Measurements from ENCODE around the gene DDIAS.
A peak's percentile ranks its signal among the peaks of the same experiment; 100 is the strongest.

The DDIAS gene

DNA sequence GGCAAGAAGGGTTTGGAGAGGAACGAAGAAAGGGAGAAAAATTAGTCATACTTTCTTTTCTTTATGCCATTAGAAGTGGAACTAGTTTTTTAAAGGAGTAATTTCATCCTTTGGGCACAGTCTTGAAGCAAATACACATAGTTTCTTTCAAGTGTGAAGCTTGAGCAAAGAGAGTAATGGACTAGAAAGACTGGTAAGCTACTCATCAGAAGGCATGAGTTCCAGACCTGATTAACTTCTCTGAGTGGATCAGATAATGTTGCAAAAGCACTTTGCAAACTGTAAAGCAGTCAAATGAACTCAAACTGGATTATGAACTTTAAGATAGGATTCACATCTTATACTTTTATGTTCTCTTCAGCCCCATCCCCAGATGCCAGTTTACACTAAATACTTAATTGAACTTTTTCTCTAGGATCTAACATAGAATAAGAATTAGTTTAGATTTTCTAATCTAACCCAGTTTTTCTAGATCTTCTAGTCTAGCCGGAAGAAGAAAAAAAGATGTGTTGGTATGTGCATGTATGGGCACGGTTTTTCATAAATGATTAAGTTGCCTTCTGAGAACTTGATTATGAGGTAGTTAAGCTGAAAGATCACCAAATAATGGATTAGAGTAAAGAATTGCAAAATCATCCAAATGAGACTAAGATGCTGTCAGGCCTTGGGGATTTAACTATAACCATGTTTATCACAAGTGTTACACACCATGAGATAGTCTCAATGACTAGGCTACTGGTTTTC, 2.5 kb downstream of the DDIAS start:
- in situ Hi-C loops (cut with HindIII; ENCODE audit: low pct_ligation_motif_present, low sequenced_read_pairs), result loop anchor here (25.0 kb wide), 1 partner anchor 258 kb away; the partner anchor contains the start of gene PCF11
- Histone ChIP-seq H3K27ac (no peak overlapping the region), H3K36me3 (replicated peaks) (no peaks in the 10 kb centered on the region), H3K27me3 (replicated peaks) (no peaks in the 10 kb centered on the region), H3K4me3 (ENCODE audit: low read depth, low read length) (no peak overlapping the region)
- DNase-seq, result no peak
- TF ChIP-seq, protein P1, sequence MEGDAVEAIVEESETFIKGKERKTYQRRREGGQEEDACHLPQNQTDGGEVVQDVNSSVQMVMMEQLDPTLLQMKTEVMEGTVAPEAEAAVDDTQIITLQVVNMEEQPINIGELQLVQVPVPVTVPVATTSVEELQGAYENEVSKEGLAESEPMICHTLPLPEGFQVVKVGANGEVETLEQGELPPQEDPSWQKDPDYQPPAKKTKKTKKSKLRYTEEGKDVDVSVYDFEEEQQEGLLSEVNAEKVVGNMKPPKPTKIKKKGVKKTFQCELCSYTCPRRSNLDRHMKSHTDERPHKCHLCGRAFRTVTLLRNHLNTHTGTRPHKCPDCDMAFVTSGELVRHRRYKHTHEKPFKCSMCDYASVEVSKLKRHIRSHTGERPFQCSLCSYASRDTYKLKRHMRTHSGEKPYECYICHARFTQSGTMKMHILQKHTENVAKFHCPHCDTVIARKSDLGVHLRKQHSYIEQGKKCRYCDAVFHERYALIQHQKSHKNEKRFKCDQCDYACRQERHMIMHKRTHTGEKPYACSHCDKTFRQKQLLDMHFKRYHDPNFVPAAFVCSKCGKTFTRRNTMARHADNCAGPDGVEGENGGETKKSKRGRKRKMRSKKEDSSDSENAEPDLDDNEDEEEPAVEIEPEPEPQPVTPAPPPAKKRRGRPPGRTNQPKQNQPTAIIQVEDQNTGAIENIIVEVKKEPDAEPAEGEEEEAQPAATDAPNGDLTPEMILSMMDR (IDR thresholded peaks at IDR 0.05; ENCODE audit: low read depth, low read length, missing control alignments), result no peak

DNA sequence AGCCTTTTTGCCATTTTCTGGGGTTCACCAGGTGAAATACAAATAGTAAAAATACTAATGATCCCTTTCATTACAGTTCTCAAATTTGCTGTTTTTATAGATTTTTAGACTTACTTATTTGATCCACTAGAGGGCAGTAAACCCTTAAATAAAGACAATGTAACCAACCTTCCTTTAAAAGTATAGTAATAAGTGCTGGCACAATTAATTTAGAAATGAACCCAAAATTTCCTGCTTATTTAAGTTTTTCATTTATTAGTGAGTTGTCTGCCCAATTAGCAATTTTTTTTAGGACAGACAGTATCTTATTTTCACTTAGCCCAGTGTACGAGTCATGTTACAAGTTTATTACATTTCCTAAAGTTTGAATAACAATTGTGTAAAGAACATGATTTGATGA, 4.7 kb downstream of the DDIAS start:
- Histone ChIP-seq H3K36me3 (replicated peaks) (no peaks in the 10 kb centered on the region), H3K27me3 (replicated peaks) (no peaks in the 10 kb centered on the region), H3K4me3 (ENCODE audit: low read depth, low read length) (no peak overlapping the region), H3K27ac (no peak overlapping the region)
- TF ChIP-seq, protein P1 (IDR thresholded peaks at IDR 0.05; ENCODE audit: low read depth, low read length, missing control alignments), result peak; percentile 13
- in situ Hi-C loops (cut with HindIII; ENCODE audit: low pct_ligation_motif_present, low sequenced_read_pairs), result loop anchor here (25.0 kb wide), 1 partner anchor 256 kb away; the partner anchor contains the start of gene PCF11
- DNase-seq, result no peak

DNA sequence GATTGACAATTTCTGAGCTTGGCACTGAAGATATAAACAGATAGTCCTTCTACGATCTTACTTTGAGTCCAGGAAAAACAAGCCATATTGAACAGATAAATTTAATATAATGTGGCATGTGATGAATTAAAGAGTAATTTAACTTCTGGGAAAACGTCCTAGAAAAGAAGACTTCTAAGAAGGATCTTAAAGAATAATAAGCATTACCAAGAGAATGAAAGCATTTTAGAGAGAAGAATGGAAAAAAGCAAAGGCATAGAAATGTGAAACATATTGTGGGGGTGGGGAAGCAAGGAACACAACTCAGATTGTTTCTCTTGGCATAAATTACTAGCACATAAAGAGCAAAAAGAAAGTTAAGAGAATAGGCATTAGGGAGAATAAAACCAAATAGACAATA, 5.4 kb downstream of the DDIAS start:
- in situ Hi-C loops (cut with HindIII; ENCODE audit: low pct_ligation_motif_present, low sequenced_read_pairs), result loop anchor here (25.0 kb wide), 1 partner anchor 255 kb away; the partner anchor contains the start of gene PCF11
- Histone ChIP-seq H3K36me3 (replicated peaks) (no peaks in the 10 kb centered on the region), H3K4me3 (ENCODE audit: low read depth, low read length) (peak overlapping the region; percentile 30), H3K27ac (no peak overlapping the region), H3K27me3 (replicated peaks) (no peaks in the 10 kb centered on the region)
- DNase-seq, result no peak
- TF ChIP-seq, protein P1 (IDR thresholded peaks at IDR 0.05; ENCODE audit: low read depth, low read length, missing control alignments), result no peak

DNA sequence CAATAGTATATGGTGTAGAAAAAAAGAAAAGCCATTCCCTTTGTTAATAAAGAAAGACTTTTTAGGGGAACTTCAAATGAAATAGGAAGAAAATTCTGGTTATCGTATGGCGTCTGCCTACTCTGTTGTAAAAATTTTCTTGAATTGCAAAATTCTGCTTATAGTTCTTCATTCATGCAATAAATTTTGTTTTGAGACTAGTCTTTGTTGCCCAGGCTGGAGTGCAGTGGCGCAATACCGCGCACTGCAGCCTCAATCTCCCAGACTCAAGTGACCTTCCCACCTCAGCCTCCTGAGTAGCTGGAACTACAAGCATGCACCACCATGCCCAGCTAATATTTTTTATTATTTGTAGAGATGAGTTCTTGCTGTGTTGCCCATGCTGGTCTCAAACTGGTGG, 5.8 kb downstream of the DDIAS start:
- Histone ChIP-seq H3K27ac (no peak overlapping the region), H3K27me3 (replicated peaks) (no peaks in the 10 kb centered on the region), H3K4me3 (ENCODE audit: low read depth, low read length) (no peak overlapping the region), H3K36me3 (replicated peaks) (no peaks in the 10 kb centered on the region)
- no peak for DNase-seq
- in situ Hi-C loops (cut with HindIII; ENCODE audit: low pct_ligation_motif_present, low sequenced_read_pairs), result loop anchor here (25.0 kb wide), 1 partner anchor 255 kb away; the partner anchor contains the start of gene PCF11
- TF ChIP-seq, protein P1 (IDR thresholded peaks at IDR 0.05; ENCODE audit: low read depth, low read length, missing control alignments), result no peak

DNA sequence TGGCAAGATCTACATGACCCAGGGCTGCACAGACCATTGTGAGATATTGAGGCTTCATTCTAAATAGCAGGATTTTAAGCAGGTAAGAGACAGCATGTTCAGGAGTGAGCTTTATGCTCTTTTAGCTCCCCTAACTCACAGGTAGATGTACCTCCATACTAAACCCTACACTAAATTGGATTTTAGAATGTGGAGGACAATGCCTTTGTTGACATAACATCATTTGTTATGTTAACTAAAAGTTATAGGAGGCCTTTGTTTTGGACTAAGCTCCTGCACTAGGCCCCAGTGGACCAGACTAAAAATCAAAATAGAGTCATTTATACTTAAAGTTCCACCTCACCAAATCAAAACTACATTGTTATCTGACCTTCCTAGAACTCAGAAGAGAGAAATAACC, 6.8 kb downstream of the DDIAS start:
- Histone ChIP-seq H3K4me3 (ENCODE audit: low read depth, low read length) (no peak overlapping the region), H3K27me3 (replicated peaks) (no peaks in the 10 kb centered on the region), H3K36me3 (replicated peaks) (no peaks in the 10 kb centered on the region), H3K27ac (no peak overlapping the region)
- TF ChIP-seq, protein P1 (IDR thresholded peaks at IDR 0.05; ENCODE audit: low read depth, low read length, missing control alignments), result no peak
- in situ Hi-C loops (cut with HindIII; ENCODE audit: low pct_ligation_motif_present, low sequenced_read_pairs), result loop anchor here (25.0 kb wide), 1 partner anchor 254 kb away; the partner anchor contains the start of gene PCF11
- no peak for DNase-seq

All from brain microvascular endothelial cell (primary cell).